Fibroblast of lung (primary cell): Measurements from ENCODE around the gene RPL13A.

Experiments
- EZH2 ChIP-seq: IDR thresholded peaks from 2 replicates; pipeline ENCODE4 v1.5.1; 2012; ENCODE audit warnings: low read length, control low read depth, mild to moderate bottlenecking; ENCODE audit errors: missing control alignments
- TF ChIP-seq, protein P1 (sequence below), 2 donors: IDR thresholded peaks in 1 of 2; conservative IDR thresholded peaks in 1 of 2; 1 replicate in 1 of 2; 2 replicates in 1 of 2; pipeline ENCODE4 v1.5.1; 2011 to 2012; ENCODE audit warnings: low read length in 2 of 2, control low read depth in 1 of 2, inconsistent platforms in 1 of 2, low read depth in 1 of 2, mild to moderate bottlenecking in 1 of 2

DNA sequence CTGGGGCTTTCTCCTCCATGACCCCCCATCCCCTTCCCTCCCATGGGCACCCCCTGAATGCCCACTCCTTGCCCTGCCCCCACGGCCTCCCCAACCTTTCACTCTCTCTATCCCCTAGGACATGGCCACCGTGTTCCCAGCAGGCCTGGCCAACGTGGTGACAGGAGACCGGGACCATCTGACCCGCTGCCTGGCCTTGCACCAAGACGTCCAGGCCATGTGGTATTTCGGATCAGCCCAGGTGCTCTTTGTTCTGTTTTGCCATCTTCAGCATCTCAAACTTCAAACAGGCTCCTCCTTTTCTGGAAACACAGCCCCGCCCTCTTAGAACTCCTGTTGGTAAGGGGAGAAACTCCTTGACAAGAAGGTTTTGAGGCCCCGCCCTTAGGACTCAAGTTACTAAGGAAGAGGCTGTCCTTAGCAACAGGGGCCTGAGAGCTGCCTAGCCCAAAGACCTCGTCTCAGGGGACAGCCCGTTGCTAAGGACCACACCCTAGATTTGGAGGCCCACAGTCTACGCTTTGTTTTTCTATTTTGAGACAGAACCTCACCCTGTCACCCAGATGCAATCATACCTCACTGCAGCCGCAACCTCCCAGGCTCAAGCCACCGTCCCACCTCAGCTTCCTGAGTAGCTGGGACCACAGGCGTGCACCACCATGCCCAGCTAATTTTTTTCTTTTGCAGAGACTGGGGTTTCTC, 18.5 kb upstream of the RPL13A start:
- TF ChIP-seq, protein P1, sequence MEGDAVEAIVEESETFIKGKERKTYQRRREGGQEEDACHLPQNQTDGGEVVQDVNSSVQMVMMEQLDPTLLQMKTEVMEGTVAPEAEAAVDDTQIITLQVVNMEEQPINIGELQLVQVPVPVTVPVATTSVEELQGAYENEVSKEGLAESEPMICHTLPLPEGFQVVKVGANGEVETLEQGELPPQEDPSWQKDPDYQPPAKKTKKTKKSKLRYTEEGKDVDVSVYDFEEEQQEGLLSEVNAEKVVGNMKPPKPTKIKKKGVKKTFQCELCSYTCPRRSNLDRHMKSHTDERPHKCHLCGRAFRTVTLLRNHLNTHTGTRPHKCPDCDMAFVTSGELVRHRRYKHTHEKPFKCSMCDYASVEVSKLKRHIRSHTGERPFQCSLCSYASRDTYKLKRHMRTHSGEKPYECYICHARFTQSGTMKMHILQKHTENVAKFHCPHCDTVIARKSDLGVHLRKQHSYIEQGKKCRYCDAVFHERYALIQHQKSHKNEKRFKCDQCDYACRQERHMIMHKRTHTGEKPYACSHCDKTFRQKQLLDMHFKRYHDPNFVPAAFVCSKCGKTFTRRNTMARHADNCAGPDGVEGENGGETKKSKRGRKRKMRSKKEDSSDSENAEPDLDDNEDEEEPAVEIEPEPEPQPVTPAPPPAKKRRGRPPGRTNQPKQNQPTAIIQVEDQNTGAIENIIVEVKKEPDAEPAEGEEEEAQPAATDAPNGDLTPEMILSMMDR (conservative IDR thresholded peaks at IDR 0.05 in 1 of 2, IDR thresholded peaks at IDR 0.05 in 1 of 2; ENCODE audit: low read depth in 1 of 2, low read length in 2 of 2), result no peak
- no peak for TF ChIP-seq EZH2
